T-cell (primary cell): Measurements from ENCODE around the gene SHMT1. TPM values are rescaled to one million over a fixed set of nuclear protein-coding genes. Genes with fewer than 3 reads are reported as not detected.
"Not testable (repeated sequence)": the region's sequence is repeated elsewhere in the genome, so short reads cannot be mapped to it uniquely, and the experiment has no call there.

Experiments
- ATAC-seq, 4 experiments: fragments of 200-7000 bp in 3 of 4; fragments of 150-1000 bp in 1 of 4; cut with Tn5 transposase; replicated peaks in 1 of 4; 1 replicate in 3 of 4; 2 replicates in 1 of 4; pipeline ENCODE4 v1.10.0; 2021; ENCODE audit warnings: moderate library complexity in 3 of 4, mild to moderate bottlenecking in 2 of 4, moderate number of reproducible peaks in 1 of 4
- CTCF ChIA-PET, 2 donors: fragments of 300-600 bp; sonication (Branson Sonifier 250); formaldehyde crosslinking; loops; one replicate each; lab custom pipeline; 2022; ENCODE audit warnings: antibody characterized with exemption in 2 of 2; lab: Charles Lee
- POLR2A ChIA-PET, 2 donors: fragments of 300-600 bp; sonication (Branson Sonifier 250); formaldehyde crosslinking; loops; one replicate each; lab custom pipeline; 2022; ENCODE audit warnings: antibody characterized with exemption in 2 of 2; lab: Charles Lee
- DNase-seq, 35 experiments: peaks; one replicate each; pipeline versions ENCODE4 v3.0.0 to v3.0.0-alpha.2; 2013 to 2023
- H3K27ac ChIP-seq: one replicate; pipeline ENCODE4 v1.5.1; 2013; ENCODE audit warnings: low read length
- H3K27me3 ChIP-seq, 2 experiments: replicated peaks in 1 of 2; 1 replicate in 1 of 2; 2 replicates in 1 of 2; pipeline versions ENCODE4 v1.6.1 to v1.7.0; 2013; ENCODE audit warnings: low read length in 1 of 2, mixed read lengths in 1 of 2; ENCODE audit not compliant: control insufficient read depth in 2 of 2, insufficient read depth in 2 of 2; ENCODE audit errors: extremely low read depth in 1 of 2
- H3K36me3 ChIP-seq, 2 donors: 1 replicate in 1 of 2; 2 replicates in 1 of 2; pipeline versions ENCODE4 v1.6.1 to v1.7.0; 2013; ENCODE audit warnings: low read length in 1 of 2; ENCODE audit not compliant: control insufficient read depth in 2 of 2, insufficient read depth in 1 of 2; ENCODE audit errors: extremely low read depth in 1 of 2
- H3K4me1 ChIP-seq, 2 experiments: 1 replicate in 1 of 2; 2 replicates in 1 of 2; pipeline versions ENCODE4 v1.6.1 to v1.7.0; 2013; ENCODE audit warnings: low read length in 2 of 2, mixed read lengths in 1 of 2; ENCODE audit not compliant: insufficient read depth in 2 of 2, control insufficient read depth in 1 of 2; ENCODE audit errors: extremely low read depth in 1 of 2
- H3K4me3 ChIP-seq, 2 donors: 1 replicate in 1 of 2; 2 replicates in 1 of 2; pipeline versions ENCODE4 v1.5.1 to v1.7.0; 2013; ENCODE audit warnings: mild to moderate bottlenecking in 2 of 2, low read length in 1 of 2, moderate library complexity in 1 of 2; ENCODE audit not compliant: control insufficient read depth in 1 of 2; ENCODE audit errors: extremely low read depth in 1 of 2
- H3K9me3 ChIP-seq: 2 replicates; pipeline ENCODE4 v1.7.0; 2013
- H3K27ac Mint-ChIP-seq, 2 donors: one replicate each; pipeline ENCODE4 v1.8.0; 2020 to 2021; ENCODE audit warnings: mild to moderate bottlenecking in 2 of 2, mixed read lengths in 2 of 2
- H3K27me3 Mint-ChIP-seq, 2 donors: one replicate each; pipeline ENCODE4 v1.8.0; 2021 to 2022; ENCODE audit warnings: mixed read lengths in 2 of 2
- H3K36me3 Mint-ChIP-seq: one replicate; pipeline ENCODE4 v1.8.0; 2021; ENCODE audit warnings: mixed read lengths
- H3K4me1 Mint-ChIP-seq, 3 donors: one replicate each; pipeline ENCODE4 v1.8.0; 2020 to 2022; ENCODE audit warnings: mixed read lengths in 3 of 3, mild to moderate bottlenecking in 1 of 3
- H3K4me3 Mint-ChIP-seq, 3 donors: one replicate each; pipeline ENCODE4 v1.8.0; 2020 to 2022; ENCODE audit warnings: mild to moderate bottlenecking in 3 of 3, mixed read lengths in 3 of 3, moderate library complexity in 3 of 3
- H3K9me3 Mint-ChIP-seq, 3 donors: one replicate each; pipeline ENCODE4 v1.8.0; 2020 to 2022; ENCODE audit warnings: mixed read lengths in 3 of 3
- WGBS: methylation state at CpG from one replicate; pipeline ENCODE4 v1.1.5; 2013; ENCODE audit warnings: missing lambda C conversion rate; ENCODE audit not compliant: insufficient coverage; 5-methylcytosine and 5-hydroxymethylcytosine counted together
- total RNA-seq, 35 experiments: library from RNA in 6 of 35; stranded (reverse) in 6 of 35; fragments of 120-200 nt in 1 of 35; gene quantifications; one replicate each; pipeline versions ENCODE4 v1.2.1 to v1.2.4 and lab custom pipeline; 2013 to 2026

Gene SHMT1
- total RNA-seq, 5 donors from 2014 or later (not counting 1 experiment from before 2014, with no cell fraction given), result 8.3 to 14.7 (median 13.1) TPM

GRCh38 chr17:18379246-18380146 is 16.1 kb upstream of the SHMT1 start:
- ATAC-seq (no peak), DNase-seq (no peak)
- Mint-ChIP-seq H3K4me3 (no peak overlapping the region), H3K36me3 (no peaks in the 10 kb centered on the region), H3K27ac (no peak overlapping the region), H3K27me3 (peaks cover 5 to 11% of the 10 kb centered on the region in 2 donors), H3K9me3 (no peaks in the 10 kb centered on the region), H3K4me1 (peaks cover 2 to 11% (median 7%) of the 10 kb centered on the region in 3 donors)
- H3K27me3 ChIP-seq, result peaks cover 0 to 38% of the 10 kb centered on the region in 2 experiments
- WGBS, result 84% methylated on average over 7 of the region's 16 CpGs
- CTCF ChIA-PET, result no interaction called here
- H3K36me3 ChIP-seq, result no peaks in the 10 kb centered on the region
- POLR2A ChIA-PET, result no interaction called here
- H3K9me3 ChIP-seq, result no peaks in the 10 kb centered on the region
- no peak overlapping the region for H3K27ac ChIP-seq
- peaks cover 0 to 16% of the 10 kb centered on the region in 2 experiments for H3K4me1 ChIP-seq
- no peak overlapping the region for H3K4me3 ChIP-seq

- peaks cover 0 to 16% of the 10 kb centered on the region in 2 experiments for H3K4me1 ChIP-seq
- H3K9me3 Mint-ChIP-seq, H3K9me3 ChIP-seq, H3K27ac ChIP-seq, H3K4me3 ChIP-seq, H3K36me3 ChIP-seq, ATAC-seq, H3K4me3 Mint-ChIP-seq, H3K27ac Mint-ChIP-seq, DNase-seq, CTCF ChIA-PET, H3K36me3 Mint-ChIP-seq: not testable (repeated sequence)
- Mint-ChIP-seq H3K27me3 (peaks cover 5 to 11% of the 10 kb centered on the region in 2 donors), H3K4me1 (peaks cover 2 to 11% (median 7%) of the 10 kb centered on the region in 3 donors)
- WGBS, result no CpG with 5 or more reads among the region's 5 CpGs
- POLR2A ChIA-PET, result interaction anchor here in 1 of 2 donors (0.8 kb wide), 1 partner anchor 46 kb away, joined by 3 read pairs; no protein-coding TSS in a partner anchor
- peaks cover 0 to 34% of the 10 kb centered on the region in 2 experiments for H3K27me3 ChIP-seq
Observed at GRCh38 chr17:18378614-18379013, 15.3 kb upstream of the SHMT1 start.

- H3K4me3 Mint-ChIP-seq, result no peak overlapping the region
- no peak overlapping the region for H3K4me3 ChIP-seq
- H3K9me3 ChIP-seq, result no peaks in the 10 kb centered on the region
- H3K4me1 Mint-ChIP-seq, result peaks cover 2 to 11% (median 7%) of the 10 kb centered on the region in 3 donors
- no peaks in the 10 kb centered on the region for H3K36me3 Mint-ChIP-seq
- ChIA-PET CTCF (no interaction called here), POLR2A (interaction anchor here in 1 of 2 donors (0.8 kb wide), 1 partner anchor 46 kb away, joined by 3 read pairs; no protein-coding TSS in a partner anchor)
- no peak overlapping the region for H3K27ac ChIP-seq
- H3K4me1 ChIP-seq, result peaks cover 0 to 13% of the 10 kb centered on the region in 2 experiments
- no peak for DNase-seq
- 83% methylated on average over 1 of the region's 2 CpGs for WGBS
- peaks cover 5 to 11% of the 10 kb centered on the region in 2 donors for H3K27me3 Mint-ChIP-seq
- H3K36me3 ChIP-seq, result no peaks in the 10 kb centered on the region
- ATAC-seq, result no peak
- no peaks in the 10 kb centered on the region for H3K9me3 Mint-ChIP-seq
- no peak overlapping the region for H3K27ac Mint-ChIP-seq
- H3K27me3 ChIP-seq, result peaks cover 0 to 31% of the 10 kb centered on the region in 2 experiments
Observed at GRCh38 chr17:18378205-18378505, 14.8 kb upstream of the SHMT1 start.

- Mint-ChIP-seq H3K27ac (no peak within 1 kb of the TSS), H3K9me3 (no peaks in the 10 kb centered on the region), H3K4me1 (peaks cover 2 to 11% (median 7%) of the 10 kb centered on the region in 3 donors), H3K36me3 (no peaks in the 10 kb centered on the region), H3K4me3 (no peak within 1 kb of the TSS), H3K27me3 (peaks cover 5 to 12% of the 10 kb centered on the region in 2 donors)
- CTCF ChIA-PET, result no interaction called here
- no peaks in the 10 kb centered on the region for H3K9me3 ChIP-seq
- H3K27me3 ChIP-seq, result peaks cover 0 to 29% of the 10 kb centered on the region in 2 experiments
- WGBS, result 63% methylated on average over 15 of the region's 20 CpGs
- H3K4me3 ChIP-seq, result no peak within 1 kb of the TSS
- no peak within 1 kb of the TSS for H3K27ac ChIP-seq
- POLR2A ChIA-PET, result interaction anchor here in 1 of 2 donors (0.8 kb wide), 1 partner anchor 45 kb away, joined by 3 read pairs; no protein-coding TSS in a partner anchor
- peaks cover 0 to 8% of the 10 kb centered on the region in 2 experiments for H3K4me1 ChIP-seq
- no peaks in the 10 kb centered on the region for H3K36me3 ChIP-seq
- ATAC-seq, result no peak
- no peak for DNase-seq
Observed at GRCh38 chr17:18377437-18378204, 14.3 kb upstream of the SHMT1 start, which contains the start of gene EVPLL. Gene EVPLL, plus strand, starts transcription at chr17:18377778. Its CDS starts 3,160 bp downstream, at chr17:18380938.

GRCh38 chr17:18374216-18374615 is 10.9 kb upstream of the SHMT1 start:
- CTCF ChIA-PET, result no interaction called here

GRCh38 chr17:18373181-18373580 is 9.8 kb upstream of the SHMT1 start:
- POLR2A ChIA-PET, H3K36me3 Mint-ChIP-seq, H3K4me1 Mint-ChIP-seq, H3K9me3 Mint-ChIP-seq, DNase-seq, H3K4me3 Mint-ChIP-seq, H3K27ac Mint-ChIP-seq, H3K27ac ChIP-seq, H3K4me1 ChIP-seq, H3K36me3 ChIP-seq, ATAC-seq, H3K4me3 ChIP-seq, H3K9me3 ChIP-seq: not testable (repeated sequence)
- CTCF ChIA-PET, result interaction anchor here (0.6 kb wide), 2 partner anchors 563 to 1097 kb away, joined by 3 read pairs; no protein-coding TSS in a partner anchor
- peaks cover 0 to 24% of the 10 kb centered on the region in 2 experiments for H3K27me3 ChIP-seq
- H3K27me3 Mint-ChIP-seq, result peaks cover 0 to 15% of the 10 kb centered on the region in 2 donors
- no CpG with 5 or more reads among the region's 6 CpGs for WGBS

More at GRCh38 chr17:18374216-18374615, 10.9 kb upstream of the SHMT1 start:
- no peaks in the 10 kb centered on the region for H3K36me3 ChIP-seq
- no peaks in the 10 kb centered on the region for H3K9me3 ChIP-seq
- no peak overlapping the region for H3K4me3 ChIP-seq
- H3K27me3 Mint-ChIP-seq, result peaks cover 0 to 15% of the 10 kb centered on the region in 2 donors
- no CpG with 5 or more reads among the region's 7 CpGs for WGBS
- DNase-seq, result no peak
- H3K36me3 Mint-ChIP-seq, result no peaks in the 10 kb centered on the region
- no peak overlapping the region for H3K4me3 Mint-ChIP-seq
- no peak for ATAC-seq
- H3K27me3 ChIP-seq, result peaks cover 0 to 25% of the 10 kb centered on the region in 2 experiments
- no peak overlapping the region for H3K27ac ChIP-seq
- H3K9me3 Mint-ChIP-seq, result no peaks in the 10 kb centered on the region
- POLR2A ChIA-PET, result no interaction called here
- peaks cover 0 to 7% of the 10 kb centered on the region in 2 experiments for H3K4me1 ChIP-seq
- peaks cover 0 to 6% (median 4%) of the 10 kb centered on the region in 3 donors for H3K4me1 Mint-ChIP-seq
- no peak overlapping the region for H3K27ac Mint-ChIP-seq
